ENCODE results near the gene INSIG1. TPM values are rescaled to one million over a fixed set of nuclear protein-coding genes. Genes with fewer than 3 reads are reported as not detected.

INSIG1 gene
- total RNA-seq, 4 donors from 2014 or later = 17.5 to 79.4 (median 29.8) TPM

DNA sequence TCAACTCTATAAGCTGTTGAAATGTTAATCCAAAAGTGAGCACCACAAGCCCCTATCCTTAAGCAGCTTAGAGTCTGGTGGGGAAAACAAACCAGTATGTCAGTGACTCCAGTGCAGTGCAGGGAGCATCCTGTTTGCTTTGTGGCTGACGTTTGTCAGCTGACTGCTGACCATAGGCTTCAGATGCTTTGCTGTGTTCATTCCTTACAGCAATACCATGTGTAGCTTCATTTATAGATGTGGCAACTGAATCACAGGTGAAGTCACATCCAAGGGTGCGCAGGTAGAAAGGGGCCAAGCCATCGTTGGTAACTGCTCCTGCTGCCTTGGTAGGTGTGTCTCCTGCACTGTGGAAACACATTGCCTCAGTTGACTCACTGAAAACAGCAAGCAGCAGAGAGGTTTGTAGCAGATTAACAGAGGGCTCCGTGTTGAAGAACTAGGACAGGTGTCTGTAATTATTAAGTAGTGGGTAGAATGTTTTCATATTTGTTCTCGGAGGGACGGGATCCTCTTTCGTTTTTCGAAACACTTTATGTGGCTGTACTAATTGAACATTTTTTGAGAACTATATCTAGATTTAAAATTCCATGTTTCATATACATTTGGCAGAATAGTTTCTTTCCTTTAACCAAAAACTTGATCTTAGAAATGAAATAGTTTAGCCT is 2.0 kb downstream of the INSIG1 start:
- intact Hi-C loops (cut with DNase I) = loop anchor here (5.0 kb wide), 1 partner anchor 92 kb away; no protein-coding TSS in a partner anchor

GRCh38 chr7:155300641-155301452 is 3.2 kb downstream of the INSIG1 start:
- Histone ChIP-seq H3K27ac (no peak overlapping the region), H3K4me3 (replicated peaks in 1 of 3) (no peak overlapping the region), H3K27me3 (no peaks in the 10 kb centered on the region), H3K9me3 (no peaks in the 10 kb centered on the region), H3K36me3 (peaks cover 0 to 3% of the 10 kb centered on the region in 2 donors), H3K4me1 (peaks cover 10% of the 10 kb centered on the region in 2 donors)
- intact Hi-C loops (cut with DNase I) = no loop called here
- TF ChIP-seq, protein P1, sequence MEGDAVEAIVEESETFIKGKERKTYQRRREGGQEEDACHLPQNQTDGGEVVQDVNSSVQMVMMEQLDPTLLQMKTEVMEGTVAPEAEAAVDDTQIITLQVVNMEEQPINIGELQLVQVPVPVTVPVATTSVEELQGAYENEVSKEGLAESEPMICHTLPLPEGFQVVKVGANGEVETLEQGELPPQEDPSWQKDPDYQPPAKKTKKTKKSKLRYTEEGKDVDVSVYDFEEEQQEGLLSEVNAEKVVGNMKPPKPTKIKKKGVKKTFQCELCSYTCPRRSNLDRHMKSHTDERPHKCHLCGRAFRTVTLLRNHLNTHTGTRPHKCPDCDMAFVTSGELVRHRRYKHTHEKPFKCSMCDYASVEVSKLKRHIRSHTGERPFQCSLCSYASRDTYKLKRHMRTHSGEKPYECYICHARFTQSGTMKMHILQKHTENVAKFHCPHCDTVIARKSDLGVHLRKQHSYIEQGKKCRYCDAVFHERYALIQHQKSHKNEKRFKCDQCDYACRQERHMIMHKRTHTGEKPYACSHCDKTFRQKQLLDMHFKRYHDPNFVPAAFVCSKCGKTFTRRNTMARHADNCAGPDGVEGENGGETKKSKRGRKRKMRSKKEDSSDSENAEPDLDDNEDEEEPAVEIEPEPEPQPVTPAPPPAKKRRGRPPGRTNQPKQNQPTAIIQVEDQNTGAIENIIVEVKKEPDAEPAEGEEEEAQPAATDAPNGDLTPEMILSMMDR (IDR thresholded peaks at IDR 0.05) = no peak
- no peak for TF ChIP-seq POLR2A (IDR thresholded peaks at IDR 0.05)
- WGBS, 2 donors = 84 to 91% methylated on average over 11 of the region's 11 CpGs
- no peak for DNase-seq

More for the DNA sequence above, 2.0 kb downstream of the INSIG1 start:
- no peak for DNase-seq
- H3K36me3 ChIP-seq = peaks cover 0 to 3% of the 10 kb centered on the region in 2 donors
- peak overlapping the region; percentile 2 to 88 (median 83) for H3K27ac ChIP-seq
- H3K4me3 ChIP-seq (replicated peaks in 1 of 3) = peak overlapping the region in 1 of 3 donors; percentile 20
- no peaks in the 10 kb centered on the region for H3K27me3 ChIP-seq
- TF ChIP-seq, protein P1 (IDR thresholded peaks at IDR 0.05) = no peak
- no peak for TF ChIP-seq POLR2A (IDR thresholded peaks at IDR 0.05)
- 63 to 70% methylated on average over 6 to 8 of the region's 8 CpGs for WGBS, 2 donors
- H3K9me3 ChIP-seq = no peaks in the 10 kb centered on the region
- H3K4me1 ChIP-seq = peaks cover 10% of the 10 kb centered on the region in 2 donors

DNA sequence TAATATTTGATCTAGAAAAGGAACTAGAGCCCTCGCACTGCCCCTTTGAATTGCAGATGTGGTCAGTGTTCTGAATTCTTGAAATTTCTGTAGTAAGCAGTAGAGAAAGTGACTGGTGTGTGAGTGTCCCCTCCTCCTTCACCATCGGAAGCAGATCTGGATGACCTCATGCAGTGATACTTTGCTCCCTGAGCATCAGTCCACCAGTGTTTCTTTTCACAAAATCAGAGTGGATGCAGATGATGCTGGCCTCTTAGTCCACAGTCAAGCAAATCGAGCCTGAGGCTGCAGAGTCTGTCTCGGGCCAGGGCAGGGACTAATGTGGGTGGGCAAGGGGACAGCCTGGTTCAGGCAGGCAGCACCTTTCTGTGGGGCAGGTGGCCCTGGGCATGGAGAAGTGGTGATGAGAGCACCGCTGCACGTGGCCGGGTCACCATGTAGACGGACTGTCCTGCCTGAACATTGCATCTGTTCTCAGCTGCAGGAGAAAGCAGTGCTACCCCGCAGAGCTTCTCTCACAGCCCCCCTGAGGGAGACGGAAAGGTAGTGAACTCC is 5.4 kb downstream of the INSIG1 start:
- WGBS, 2 donors = 81 to 89% methylated on average over 10 of the region's 10 CpGs
- intact Hi-C loops (cut with DNase I) = no loop called here
- no peak overlapping the region for H3K27ac ChIP-seq
- H3K27me3 ChIP-seq = no peaks in the 10 kb centered on the region
- H3K4me1 ChIP-seq = peaks cover 7 to 13% of the 10 kb centered on the region in 2 donors
- peaks cover 0 to 3% of the 10 kb centered on the region in 2 donors for H3K36me3 ChIP-seq
- no peak overlapping the region for H3K4me3 ChIP-seq (replicated peaks in 1 of 3)
- DNase-seq = no peak
- TF ChIP-seq POLR2A (IDR thresholded peaks at IDR 0.05) = no peak
- TF ChIP-seq, protein P1 (IDR thresholded peaks at IDR 0.05) = no peak
- H3K9me3 ChIP-seq = no peaks in the 10 kb centered on the region

DNA sequence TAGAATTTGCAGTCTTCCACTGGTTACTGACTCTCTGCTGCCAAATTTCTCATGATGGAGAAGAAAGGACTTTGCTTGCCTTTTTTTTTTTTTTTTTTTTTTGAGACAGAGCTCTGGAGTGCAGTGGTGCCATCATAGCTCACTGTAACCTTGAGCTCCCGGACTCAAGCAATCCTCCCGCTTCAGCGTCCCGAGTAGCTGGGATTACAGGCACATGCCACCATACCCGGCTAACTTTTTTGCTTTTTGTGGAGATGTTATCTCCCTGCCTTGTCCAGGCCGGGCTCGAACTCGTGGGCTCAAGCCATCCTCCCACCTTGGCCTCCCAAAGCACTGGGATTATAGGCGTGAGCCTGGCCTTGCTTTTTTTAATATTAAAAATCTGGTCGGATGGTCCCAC is 6.2 kb downstream of the INSIG1 start:
- Histone ChIP-seq H3K27me3 (no peaks in the 10 kb centered on the region), H3K9me3 (no peaks in the 10 kb centered on the region), H3K4me1 (peaks cover 7 to 13% of the 10 kb centered on the region in 2 donors), H3K36me3 (peaks cover 8 to 10% of the 10 kb centered on the region in 2 donors), H3K27ac (no peak overlapping the region), H3K4me3 (replicated peaks in 1 of 3) (no peak overlapping the region)
- no peak for TF ChIP-seq POLR2A (IDR thresholded peaks at IDR 0.05)
- intact Hi-C loops (cut with DNase I) = no loop called here
- no peak for DNase-seq
- WGBS, 2 donors = 96 to 97% methylated on average over 10 of the region's 10 CpGs

- H3K27ac ChIP-seq = no peak overlapping the region
- H3K27me3 ChIP-seq = no peaks in the 10 kb centered on the region
- H3K9me3 ChIP-seq = no peaks in the 10 kb centered on the region
- H3K4me1 ChIP-seq = peaks cover 0 to 7% of the 10 kb centered on the region in 2 donors
- no peak overlapping the region for H3K4me3 ChIP-seq (replicated peaks in 1 of 3)
- H3K36me3 ChIP-seq = peaks cover 8 to 12% of the 10 kb centered on the region in 2 donors
- WGBS, 2 donors = 92 to 94% methylated on average over 9 of the region's 9 CpGs
- TF ChIP-seq POLR2A (IDR thresholded peaks at IDR 0.05) = no peak
- TF ChIP-seq, protein P1 (IDR thresholded peaks at IDR 0.05) = no peak
- no peak for DNase-seq
- intact Hi-C loops (cut with DNase I) = no loop called here
Measured at GRCh38 chr7:155305231-155305904, 7.7 kb downstream of the INSIG1 start.
